GM23248 (cell line): ENCODE results near the gene HCFC1R1.

Experiments
- EZH2 ChIP-seq: fragments of 200-600 bp; sonication (generic); IDR thresholded peaks from 2 replicates; pipeline ENCODE4 v1.6.1; 2018; ENCODE audit warnings: antibody characterized with exemption, mild to moderate bottlenecking; ENCODE audit not compliant: insufficient read depth, poor library complexity, severe bottlenecking
- EZH2phosphoT487 ChIP-seq: fragments of 200-600 bp; sonication (generic); IDR thresholded peaks from 2 replicates; pipeline ENCODE4 v1.6.1; 2018; ENCODE audit warnings: antibody characterized with exemption, moderate library complexity, mild to moderate bottlenecking, low read depth; ENCODE audit not compliant: insufficient read depth

DNA sequence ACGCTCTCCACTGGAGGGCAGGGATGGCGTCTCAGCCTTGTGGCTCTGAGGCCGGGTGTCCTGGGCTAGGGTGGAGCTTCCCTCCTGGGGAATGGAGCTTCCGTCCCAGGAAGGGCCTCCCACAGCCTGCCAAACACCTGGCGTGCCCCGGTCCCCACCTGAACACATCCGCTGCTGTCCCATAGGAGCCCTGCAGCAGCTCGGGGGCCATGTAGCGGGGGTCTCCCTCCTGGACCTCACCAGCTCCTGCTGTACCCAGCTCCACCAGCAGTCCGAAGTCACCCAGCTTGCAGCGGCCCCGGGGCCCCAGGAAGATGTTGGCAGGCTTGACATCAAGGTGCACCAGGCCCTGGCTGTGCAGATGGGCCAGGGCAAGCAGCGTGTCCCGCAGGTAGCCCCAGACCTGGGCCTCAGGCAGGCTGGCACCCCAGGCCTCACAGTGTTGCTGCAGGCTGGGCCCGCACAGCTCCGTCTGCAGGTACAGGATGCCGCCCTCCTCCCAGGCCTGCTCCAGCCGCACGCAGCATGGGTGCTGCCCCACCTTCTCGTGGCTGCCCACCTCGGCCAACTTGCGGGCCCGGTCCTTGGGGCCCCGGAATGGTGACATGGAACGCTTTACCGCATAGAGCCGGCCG is 48.5 kb downstream of the HCFC1R1 start:
- TF ChIP-seq EZH2 (no peak), EZH2phosphoT487 (no peak)
